ENCODE data around the gene RAPH1.

- TF ChIP-seq CTCF (IDR thresholded peaks at IDR 0.05; ENCODE audit: poor library complexity), result no peak
- TF ChIP-seq EZH2 (IDR thresholded peaks at IDR 0.05; ENCODE audit: borderline replicate concordance), result no peak
- TF ChIP-seq EZH2phosphoT487 (IDR thresholded peaks at IDR 0.05; ENCODE audit: low read depth, severe bottlenecking, unreplicated experiment), result no peak
These were observed 79.9 kb downstream of the RAPH1 start for GRCh38 chr2:203455209-203455608.

Measured in hepatocyte (in vitro differentiated cells).